Measurements from ENCODE around the gene SLC12A8. TPM values are rescaled to one million over a fixed set of nuclear protein-coding genes. Genes with fewer than 3 reads are reported as not detected.

SLC12A8 gene, protein sequence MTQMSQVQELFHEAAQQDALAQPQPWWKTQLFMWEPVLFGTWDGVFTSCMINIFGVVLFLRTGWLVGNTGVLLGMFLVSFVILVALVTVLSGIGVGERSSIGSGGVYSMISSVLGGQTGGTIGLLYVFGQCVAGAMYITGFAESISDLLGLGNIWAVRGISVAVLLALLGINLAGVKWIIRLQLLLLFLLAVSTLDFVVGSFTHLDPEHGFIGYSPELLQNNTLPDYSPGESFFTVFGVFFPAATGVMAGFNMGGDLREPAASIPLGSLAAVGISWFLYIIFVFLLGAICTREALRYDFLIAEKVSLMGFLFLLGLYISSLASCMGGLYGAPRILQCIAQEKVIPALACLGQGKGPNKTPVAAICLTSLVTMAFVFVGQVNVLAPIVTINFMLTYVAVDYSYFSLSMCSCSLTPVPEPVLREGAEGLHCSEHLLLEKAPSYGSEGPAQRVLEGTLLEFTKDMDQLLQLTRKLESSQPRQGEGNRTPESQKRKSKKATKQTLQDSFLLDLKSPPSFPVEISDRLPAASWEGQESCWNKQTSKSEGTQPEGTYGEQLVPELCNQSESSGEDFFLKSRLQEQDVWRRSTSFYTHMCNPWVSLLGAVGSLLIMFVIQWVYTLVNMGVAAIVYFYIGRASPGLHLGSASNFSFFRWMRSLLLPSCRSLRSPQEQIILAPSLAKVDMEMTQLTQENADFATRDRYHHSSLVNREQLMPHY
- total RNA-seq: 0.51 TPM
- long read RNA-seq: 0 reads

DNA sequence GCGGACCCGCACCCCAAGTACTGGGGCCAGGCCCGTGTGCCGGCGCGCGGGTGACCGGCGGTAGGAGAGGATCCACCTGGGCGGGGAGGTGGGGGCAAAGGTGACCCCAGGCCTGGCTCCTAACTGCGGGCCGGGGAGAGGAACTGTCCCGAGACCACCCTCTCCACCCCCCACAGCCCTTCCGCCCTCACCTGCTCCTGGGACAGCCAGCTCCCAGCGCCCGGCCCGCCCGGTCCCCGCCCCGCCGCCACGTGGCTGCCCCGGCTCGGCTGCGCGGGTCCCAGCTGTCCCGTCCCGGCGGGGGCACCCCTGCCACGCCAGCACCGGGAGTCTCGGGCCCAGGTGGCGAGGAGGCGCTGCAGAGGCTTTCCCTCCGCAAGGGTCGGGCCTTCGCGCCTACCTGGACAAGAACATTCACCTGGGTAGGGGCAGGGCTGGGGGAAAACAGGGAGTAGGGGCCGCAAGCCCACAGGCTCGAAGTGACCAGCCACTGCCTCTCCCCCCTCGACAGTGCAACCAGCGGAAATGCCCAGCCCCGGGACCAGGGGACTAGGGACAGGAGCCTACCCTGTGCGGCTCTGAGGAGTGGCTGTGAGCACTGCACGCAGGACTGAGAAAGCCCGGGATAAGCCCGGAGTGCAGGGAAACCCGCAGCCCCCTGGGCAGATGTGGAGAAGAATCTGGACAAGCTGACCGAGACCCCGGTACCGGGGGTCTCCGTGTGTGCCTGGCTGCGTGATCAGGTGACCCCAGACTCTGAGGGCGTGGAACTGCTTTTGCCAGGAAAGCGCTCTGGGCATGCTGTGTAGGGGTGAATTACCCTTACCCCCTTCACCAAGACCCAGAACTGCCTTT is at the start of gene SLC12A8:
TSS of gene SLC12A8 (minus strand) at position 240 of the 855 bp plus-strand sequence. CDS start 1,399 bp downstream, outside the sequence.
- intact Hi-C loops (cut with DNase I): no loop called here
- DNase-seq (ENCODE audit: low spot score): no peak

DNA sequence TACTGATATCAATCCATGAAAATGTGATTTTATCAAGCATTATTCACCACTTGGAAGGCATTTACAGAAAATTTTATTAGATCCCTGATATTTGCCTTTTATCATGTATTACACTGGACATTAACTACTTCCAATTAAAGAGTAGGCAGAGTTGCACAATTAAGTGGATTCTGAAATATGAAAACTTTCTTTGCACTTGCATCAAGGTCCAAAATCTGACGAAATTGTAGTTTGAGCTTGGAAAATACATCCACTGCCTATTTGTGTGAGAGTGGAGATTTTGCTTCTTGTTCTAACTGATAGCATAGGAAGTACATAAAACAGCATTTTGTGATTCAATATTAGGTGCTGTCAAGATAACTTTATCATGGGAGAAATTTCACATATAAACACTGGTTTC is 49.6 kb upstream of the SLC12A8 start:
- no peak for DNase-seq (ENCODE audit: low spot score)
- intact Hi-C loops (cut with DNase I): no loop called here

- intact Hi-C loops (cut with DNase I): no loop called here
- no peak for DNase-seq (ENCODE audit: low spot score)
Observed at GRCh38 chr3:125261031-125261430, 48.5 kb upstream of the SLC12A8 start.

DNA sequence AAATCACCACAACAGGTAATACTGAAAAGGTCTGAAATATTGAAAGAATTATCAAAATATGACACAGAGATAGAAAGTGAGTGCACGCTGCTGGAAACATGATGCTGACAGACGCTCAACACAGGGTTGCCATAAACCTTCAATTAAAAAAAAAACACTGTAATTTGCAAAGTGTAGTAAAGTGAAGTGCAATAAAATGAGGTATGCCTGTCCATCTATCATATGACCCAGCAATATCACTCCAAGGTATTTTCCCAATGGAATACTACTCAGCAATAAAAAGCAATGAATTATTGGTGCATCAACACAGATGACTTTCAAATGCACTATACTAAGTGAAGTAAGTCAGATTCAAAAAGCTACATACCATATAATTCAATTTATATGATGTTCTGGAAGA is 47.6 kb upstream of the SLC12A8 start:
- DNase-seq (ENCODE audit: low spot score): no peak
- intact Hi-C loops (cut with DNase I): no loop called here

DNA sequence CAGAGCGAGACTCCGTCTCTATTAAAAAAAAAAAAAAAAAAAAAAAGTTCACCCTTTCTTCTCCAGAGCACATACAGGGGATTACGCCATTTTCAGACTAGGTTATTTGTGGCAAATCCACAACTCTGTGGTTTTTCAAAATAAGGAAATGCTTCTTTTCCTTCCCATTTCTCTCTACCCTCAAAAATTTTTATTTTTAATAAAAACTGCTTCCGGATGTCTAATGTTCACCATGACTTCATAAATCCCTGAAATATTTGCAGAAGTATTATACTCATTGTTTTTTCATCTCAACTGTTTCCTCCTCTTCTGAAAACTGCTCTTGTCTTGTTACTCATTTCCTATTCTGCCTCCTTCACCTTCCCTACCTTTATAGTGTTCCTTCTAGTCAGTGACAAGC is 45.0 kb upstream of the SLC12A8 start:
- intact Hi-C loops (cut with DNase I): no loop called here
- no peak for DNase-seq (ENCODE audit: low spot score)

- DNase-seq (ENCODE audit: low spot score): no peak
- intact Hi-C loops (cut with DNase I): no loop called here
Observed at GRCh38 chr3:125256675-125257074, 44.1 kb upstream of the SLC12A8 start.

DNA sequence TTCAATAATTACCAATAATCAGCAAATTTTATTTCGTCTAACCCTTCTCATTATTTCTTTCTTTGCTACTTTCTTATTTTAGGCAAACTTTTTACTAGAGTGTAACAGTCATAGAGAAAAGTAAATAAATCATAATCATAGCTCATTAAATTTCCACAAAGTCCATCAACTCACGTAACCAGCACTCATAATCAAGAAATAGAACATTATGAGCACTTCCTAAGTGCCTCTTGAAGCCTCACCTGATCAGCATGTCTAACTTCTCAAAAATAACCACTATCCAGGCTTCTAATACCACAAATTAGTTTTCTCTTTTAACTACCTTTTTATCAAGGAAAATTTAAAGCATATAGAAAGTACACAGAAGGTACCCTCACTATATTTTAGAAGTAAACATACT is 38.4 kb upstream of the SLC12A8 start:
- intact Hi-C loops (cut with DNase I): no loop called here
- DNase-seq (ENCODE audit: low spot score): no peak

DNA sequence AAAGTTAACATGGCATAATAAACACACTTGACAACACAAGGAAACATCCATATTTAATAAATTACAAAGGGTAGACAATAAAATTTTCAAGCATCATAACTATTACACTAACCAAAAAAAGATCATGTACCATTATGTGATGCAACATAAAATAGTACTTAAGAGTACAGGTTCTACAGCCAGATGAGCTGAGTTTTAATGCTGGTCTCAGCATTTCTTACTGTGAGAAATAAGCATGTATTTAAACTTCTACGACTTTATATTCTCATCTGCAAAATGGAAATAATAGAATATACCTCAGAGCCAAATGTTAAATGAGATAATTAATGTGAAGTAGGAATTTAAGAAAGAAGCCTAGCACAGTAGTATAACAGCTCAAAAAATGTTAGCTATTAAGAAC is 33.7 kb upstream of the SLC12A8 start:
- intact Hi-C loops (cut with DNase I): no loop called here
- DNase-seq (ENCODE audit: low spot score): no peak

DNA sequence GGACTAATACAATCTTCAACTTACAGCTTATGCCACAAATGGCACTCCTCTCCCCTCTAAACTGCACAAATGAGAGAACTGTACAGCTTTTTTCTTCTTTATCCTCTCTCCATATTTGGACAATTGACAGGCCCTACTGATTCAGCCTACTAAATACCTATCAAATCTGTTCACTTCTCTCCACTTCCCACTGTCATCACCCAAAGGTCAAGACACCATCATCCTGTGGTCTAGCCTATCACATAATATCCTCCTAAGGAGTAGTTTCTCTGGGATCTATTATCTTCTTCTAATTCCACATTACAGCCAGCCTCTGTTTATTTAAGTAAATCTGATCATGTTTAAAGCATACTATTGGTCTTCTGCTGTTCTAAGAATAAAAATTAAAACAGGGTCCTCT is 33.0 kb upstream of the SLC12A8 start:
- DNase-seq (ENCODE audit: low spot score): no peak
- intact Hi-C loops (cut with DNase I): no loop called here

GRCh38 chr3:125240496-125240895 is 27.9 kb upstream of the SLC12A8 start:
- intact Hi-C loops (cut with DNase I): no loop called here
- DNase-seq (ENCODE audit: low spot score): no peak

DNA sequence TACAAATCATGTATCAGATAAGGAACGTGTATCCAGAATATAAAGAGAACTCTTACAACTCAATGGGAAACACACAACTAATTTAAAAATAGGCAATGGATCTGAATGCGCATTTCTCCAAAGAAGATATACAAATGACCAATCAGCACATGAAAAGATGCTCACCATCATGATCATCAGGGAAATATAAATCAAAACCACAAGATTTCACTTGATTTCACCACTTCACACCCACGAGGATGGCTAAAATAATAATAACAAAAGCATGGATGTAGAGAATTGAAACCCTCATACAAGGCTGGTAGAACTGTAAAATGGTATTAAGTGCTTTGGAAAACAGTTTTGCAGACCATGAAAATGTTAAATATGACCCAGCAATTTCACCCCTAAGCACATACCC is 26.7 kb upstream of the SLC12A8 start:
- intact Hi-C loops (cut with DNase I): no loop called here
- DNase-seq (ENCODE audit: low spot score): no peak

GRCh38 chr3:125238759-125239158 is 26.2 kb upstream of the SLC12A8 start:
- DNase-seq (ENCODE audit: low spot score): no peak
- intact Hi-C loops (cut with DNase I): no loop called here

DNA sequence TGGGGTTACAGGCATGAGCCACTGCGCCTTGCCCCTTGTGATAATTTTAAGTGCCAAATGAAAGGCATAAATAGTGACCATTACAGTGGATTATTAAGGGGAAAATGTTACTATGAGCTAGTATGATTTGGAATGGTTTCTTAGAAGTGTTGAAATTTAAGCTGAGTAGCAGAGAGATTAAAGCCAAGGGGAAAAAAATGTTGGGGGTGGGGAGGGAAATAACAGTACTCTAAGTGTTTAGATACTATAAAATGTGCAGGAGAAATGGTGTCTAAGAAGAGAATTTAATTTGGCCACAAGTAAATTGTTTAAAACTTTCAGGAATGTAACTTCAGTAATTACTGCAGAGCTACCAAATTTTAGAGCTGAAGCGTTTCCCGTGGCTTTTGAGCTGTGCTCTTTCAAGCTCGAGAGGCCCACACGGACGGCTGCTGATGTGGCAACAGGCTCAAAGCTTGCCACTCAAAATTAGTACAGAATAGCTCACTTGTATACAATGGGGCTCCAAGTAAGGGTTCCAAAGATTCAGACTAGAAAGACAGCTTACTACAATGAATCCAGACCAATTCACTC is 23.9 kb upstream of the SLC12A8 start:
- intact Hi-C loops (cut with DNase I): no loop called here
- no peak for DNase-seq (ENCODE audit: low spot score)

DNA sequence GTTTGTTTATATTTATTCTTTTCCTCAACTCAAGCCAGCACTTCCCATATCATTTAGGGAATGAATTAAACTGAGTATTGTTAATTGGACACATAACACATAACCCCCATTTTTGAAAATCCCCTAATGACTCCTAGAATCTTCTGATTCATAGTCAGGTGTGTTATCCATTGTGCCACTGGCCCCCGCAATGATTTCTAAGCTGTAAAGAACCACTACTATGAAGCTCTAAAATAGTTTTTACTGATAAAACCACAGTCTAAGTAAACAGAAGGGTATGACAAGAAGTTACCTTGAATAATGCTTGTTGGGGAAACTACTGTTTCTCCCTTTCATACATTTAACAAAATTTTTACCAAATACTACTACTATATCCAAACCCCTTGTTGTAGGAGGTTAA is 22.3 kb upstream of the SLC12A8 start:
- no peak for DNase-seq (ENCODE audit: low spot score)
- intact Hi-C loops (cut with DNase I): no loop called here

DNA sequence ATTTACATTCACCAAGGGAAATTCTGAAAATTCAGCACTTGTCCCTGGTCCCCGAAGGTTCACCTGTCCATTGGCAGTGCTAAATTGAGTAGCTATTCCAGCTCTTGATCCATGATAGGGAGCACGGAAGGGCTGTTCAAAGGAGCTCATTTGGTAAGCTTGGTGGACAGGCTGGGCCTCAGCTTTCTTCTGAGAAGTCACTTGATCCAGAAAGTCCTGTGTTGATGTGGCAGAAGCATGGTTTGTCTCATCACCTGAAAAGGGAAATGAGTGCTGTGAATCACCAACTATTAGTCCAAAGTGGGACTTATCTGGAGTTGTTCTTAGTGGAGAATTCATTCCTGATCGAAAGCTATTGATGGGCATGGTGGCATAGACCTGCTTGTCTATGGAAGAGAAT is 19.9 kb upstream of the SLC12A8 start:
- DNase-seq (ENCODE audit: low spot score): no peak
- intact Hi-C loops (cut with DNase I): no loop called here

DNA sequence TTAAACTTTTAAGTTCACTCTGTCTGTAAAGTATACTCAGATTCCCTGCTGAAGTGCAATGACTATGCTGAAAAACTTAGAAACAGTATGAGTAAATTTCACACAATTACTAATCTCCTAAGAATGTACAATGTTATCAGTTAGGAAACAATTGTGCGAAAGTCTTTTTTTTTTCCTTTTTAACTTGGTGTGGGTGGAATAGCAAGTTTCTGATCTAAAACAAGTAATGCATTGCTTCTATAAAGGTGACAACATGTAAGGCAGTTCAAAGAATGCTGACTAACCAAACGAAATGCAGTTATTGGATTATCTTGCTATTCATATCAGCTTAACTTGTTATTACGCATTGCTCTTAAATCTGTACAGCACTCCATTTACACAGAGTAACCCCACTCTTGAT is 19.3 kb upstream of the SLC12A8 start:
- intact Hi-C loops (cut with DNase I): no loop called here
- DNase-seq (ENCODE audit: low spot score): no peak

GRCh38 chr3:125229707-125230106 is 17.2 kb upstream of the SLC12A8 start:
- intact Hi-C loops (cut with DNase I): no loop called here
- DNase-seq (ENCODE audit: low spot score): no peak

DNA sequence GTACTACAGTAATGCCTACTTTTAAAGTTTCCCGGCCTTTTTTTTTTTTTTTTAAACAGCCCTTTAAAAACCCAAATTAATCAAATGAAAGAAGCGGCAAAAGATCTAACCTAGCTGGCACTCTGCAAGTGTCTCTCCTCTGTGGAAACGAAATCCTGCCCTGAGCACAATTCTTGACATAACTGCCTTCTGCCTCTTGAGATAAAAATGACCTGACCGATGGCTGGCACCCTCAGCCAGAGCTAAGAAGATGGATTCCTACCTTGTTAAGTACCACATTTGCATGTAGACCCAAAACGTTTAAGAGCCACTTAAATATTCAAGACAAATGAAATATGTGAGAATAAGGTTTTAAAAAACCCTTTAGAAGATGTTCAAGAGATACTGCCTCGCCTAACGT is 16.6 kb upstream of the SLC12A8 start:
- intact Hi-C loops (cut with DNase I): no loop called here
- DNase-seq (ENCODE audit: low spot score): no peak

DNA sequence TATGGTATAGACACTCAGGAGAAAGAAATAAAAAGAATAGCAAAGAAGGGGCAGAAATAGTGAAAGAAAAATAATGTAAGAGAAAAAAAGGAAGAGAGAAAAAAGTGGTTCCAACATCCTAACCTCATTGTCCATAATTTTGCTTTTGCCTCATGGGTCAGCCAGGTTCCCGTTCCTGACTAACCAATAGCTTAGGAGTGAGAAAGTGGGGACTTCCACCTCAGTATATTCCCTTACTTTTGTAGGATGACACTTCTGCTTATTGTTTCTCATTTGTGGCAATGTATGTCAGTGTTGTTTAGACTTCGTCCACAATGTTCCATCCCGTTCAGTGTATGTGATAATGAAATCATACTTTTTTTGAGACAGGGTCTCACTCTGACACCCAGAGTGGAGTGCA is 9.3 kb upstream of the SLC12A8 start:
- intact Hi-C loops (cut with DNase I): no loop called here

More for the DNA sequence above, 9.3 kb upstream of the SLC12A8 start:
- no peak for DNase-seq (ENCODE audit: low spot score)
